HepG2 (cell line): Measurements from ENCODE around the gene BICDL2. TPM values are rescaled to one million over a fixed set of nuclear protein-coding genes. Genes with fewer than 3 reads are reported as not detected.

Source experiments
- CCDC6 ChIP-seq: sonication (generic); formaldehyde crosslinking; IDR thresholded peaks from 2 replicates; pipeline ENCODE4 v1.8.1; 2022; ENCODE audit warnings: mild to moderate bottlenecking, missing genetic modification reagents, moderate library complexity
- EEA1 ChIP-seq: sonication (generic); formaldehyde crosslinking; IDR thresholded peaks from 2 replicates; pipeline ENCODE4 v1.5.1; 2020; ENCODE audit warnings: mild to moderate bottlenecking, missing genetic modification reagents, borderline replicate concordance
- FOXO1 ChIP-seq: sonication (generic); formaldehyde crosslinking; IDR thresholded peaks from 2 replicates; pipeline ENCODE4 v1.4.0; 2020; ENCODE audit warnings: missing genetic modification reagents
- GPBP1L1 ChIP-seq: sonication (generic); formaldehyde crosslinking; IDR thresholded peaks from 2 replicates; pipeline ENCODE4 v1.5.0; 2020; ENCODE audit warnings: mild to moderate bottlenecking, missing genetic modification reagents
- HOXA7 ChIP-seq: sonication (generic); formaldehyde crosslinking; IDR thresholded peaks from 2 replicates; pipeline ENCODE4 v1.8.1; 2022; ENCODE audit warnings: mild to moderate bottlenecking, missing genetic modification reagents, moderate library complexity
- ISL2 ChIP-seq: sonication (generic); formaldehyde crosslinking; IDR thresholded peaks from 2 replicates; pipeline ENCODE4 v1.5.0; 2020; ENCODE audit warnings: missing genetic modification reagents
- MAZ ChIP-seq, 2 experiments: sonication (generic) in 1 of 2; formaldehyde crosslinking in 1 of 2; IDR thresholded peaks; 2 replicates each; pipeline versions ENCODE4 v1.5.0 to v1.6.1; 2012 to 2020; ENCODE audit warnings: low read depth in 2 of 2, mild to moderate bottlenecking in 2 of 2, borderline replicate concordance in 1 of 2, improper control_type of control experiment in 1 of 2, low read length in 1 of 2, missing genetic modification reagents in 1 of 2, moderate library complexity in 1 of 2
- MLLT10 ChIP-seq: sonication (generic); formaldehyde crosslinking; IDR thresholded peaks from 2 replicates; pipeline ENCODE4 v1.4.0; 2020; ENCODE audit warnings: missing genetic modification reagents
- NFE2L2 ChIP-seq: fragments of 150-350 bp; IDR thresholded peaks from 2 replicates; pipeline ENCODE4 v1.6.1; 2014; ENCODE audit warnings: low read length
- NR2F6 ChIP-seq, 2 experiments: IDR thresholded peaks; 2 replicates each; pipeline ENCODE4 v1.6.1; 2016; ENCODE audit warnings: antibody characterized with exemption in 1 of 2, mild to moderate bottlenecking in 1 of 2
- RAD21 ChIP-seq: fragments of 450-650 bp; formaldehyde crosslinking; IDR thresholded peaks from 2 replicates; pipeline ENCODE4 v1.5.0; 2020; ENCODE audit warnings: mild to moderate bottlenecking
- SAP130 ChIP-seq: IDR thresholded peaks from 2 replicates; pipeline ENCODE4 v1.6.1; 2016; ENCODE audit warnings: low read depth
- SKI ChIP-seq: fragments of 450-650 bp; IDR thresholded peaks from one replicate; pipeline ENCODE4 v1.6.1; 2018; ENCODE audit warnings: mild to moderate bottlenecking; ENCODE audit not compliant: partially characterized antibody
- TRIM22 ChIP-seq: fragments of 450-650 bp; IDR thresholded peaks from 2 replicates; pipeline ENCODE4 v1.6.1; 2017
- WIZ ChIP-seq: sonication (generic); formaldehyde crosslinking; IDR thresholded peaks from 2 replicates; pipeline ENCODE4 v1.5.1; 2020; ENCODE audit warnings: mild to moderate bottlenecking, missing genetic modification reagents
- XRCC5 ChIP-seq: fragments of 200-400 bp; formaldehyde crosslinking; optimal IDR thresholded peaks from 2 replicates; pipeline ENCODE3; 2017; ENCODE audit warnings: mild to moderate bottlenecking, low read length
- ZNF18 ChIP-seq: sonication (generic); formaldehyde crosslinking; IDR thresholded peaks from 2 replicates; pipeline ENCODE4 v1.8.0; 2022; ENCODE audit warnings: mild to moderate bottlenecking, missing genetic modification reagents; ENCODE audit not compliant: insufficient replicate concordance
- ZNF275 ChIP-seq: sonication (generic); formaldehyde crosslinking; IDR thresholded peaks from 2 replicates; pipeline ENCODE4 v1.8.0; 2022; ENCODE audit warnings: missing genetic modification reagents, mild to moderate bottlenecking, inconsistent platforms, borderline replicate concordance
- ZNF282 ChIP-seq: fragments of 450-650 bp; IDR thresholded peaks from 2 replicates; pipeline ENCODE4 v1.6.1; 2018; ENCODE audit not compliant: partially characterized antibody
- ZNF354B ChIP-seq: sonication (generic); formaldehyde crosslinking; IDR thresholded peaks from 2 replicates; pipeline ENCODE4 v1.8.0; 2022; ENCODE audit warnings: mild to moderate bottlenecking, missing genetic modification reagents
- ZNF672 ChIP-seq: sonication (generic); formaldehyde crosslinking; IDR thresholded peaks from 2 replicates; pipeline ENCODE4 v1.8.1; 2022; ENCODE audit warnings: missing genetic modification reagents
- ZNF724P ChIP-seq: sonication (generic); formaldehyde crosslinking; IDR thresholded peaks from 2 replicates; pipeline ENCODE4 v1.8.0; 2022; ENCODE audit warnings: missing genetic modification reagents, borderline replicate concordance
- ZNF800 ChIP-seq: sonication (generic); formaldehyde crosslinking; IDR thresholded peaks from 2 replicates; pipeline ENCODE4 v1.4.0; 2020; ENCODE audit warnings: missing genetic modification reagents
- polyA plus RNA-seq, 8 experiments: library from polyadenylated mRNA; depleted of rRNA in 3 of 8; stranded (reverse) in 7 of 8; unstranded in 1 of 8; fragments of >200 nt; fragmentation: Illumina TruSeq in 4 of 8; extraction: Trizol in 4 of 8; gene quantifications; 2 replicates each; pipeline versions ENCODE4 v1.2.1 to v1.2.3, GENCODE V29; 2011 to 2016; ENCODE audit warnings: low read depth in 4 of 8, missing spikeins in 1 of 8, mixed read lengths in 1 of 8; ENCODE audit not compliant: insufficient read depth in 1 of 8
- total RNA-seq, 5 experiments: library from RNA; depleted of rRNA; stranded (reverse); fragments of >200 nt; fragmentation: Illumina TruSeq; extraction: Trizol; gene quantifications; 2 replicates each; pipeline ENCODE4 v1.2.3, GENCODE V29; 2016; ENCODE audit warnings: low read depth in 1 of 5
- TF ChIP-seq, protein P1 (sequence below): IDR thresholded peaks from 2 replicates; pipeline ENCODE4 v1.6.1; 2016

The BICDL2 gene
- total and polyA plus RNA-seq, 2 of the 13 experiments (the other 11 are each of a cell fraction or from before 2014, with no cell fraction given), result 0.12 TPM; not detected in 1

- TF ChIP-seq MAZ (IDR thresholded peaks at IDR 0.05; ENCODE audit: borderline replicate concordance, low read depth, low read length), result peak; percentile 88
- no peak for TF ChIP-seq MAZ (CRISPR knock-in tag; IDR thresholded peaks at IDR 0.05; ENCODE audit: low read depth)
- TF ChIP-seq XRCC5, result peak; percentile 19
- TF ChIP-seq ZNF354B (CRISPR knock-in tag), result no peak
- no peak for TF ChIP-seq ZNF282
- TF ChIP-seq ISL2, result no peak
- peak; percentile 10 for TF ChIP-seq SKI
- TF ChIP-seq CCDC6, result no peak
- no peak for TF ChIP-seq EEA1 (CRISPR knock-in tag)
- TF ChIP-seq HOXA7 (CRISPR knock-in tag), result no peak
- no peak for TF ChIP-seq ZNF800 (CRISPR knock-in tag)
- TF ChIP-seq MLLT10 (CRISPR knock-in tag), result no peak
- no peak for TF ChIP-seq ZNF18
- no peak for TF ChIP-seq WIZ (CRISPR knock-in tag)
- TF ChIP-seq, protein P1, sequence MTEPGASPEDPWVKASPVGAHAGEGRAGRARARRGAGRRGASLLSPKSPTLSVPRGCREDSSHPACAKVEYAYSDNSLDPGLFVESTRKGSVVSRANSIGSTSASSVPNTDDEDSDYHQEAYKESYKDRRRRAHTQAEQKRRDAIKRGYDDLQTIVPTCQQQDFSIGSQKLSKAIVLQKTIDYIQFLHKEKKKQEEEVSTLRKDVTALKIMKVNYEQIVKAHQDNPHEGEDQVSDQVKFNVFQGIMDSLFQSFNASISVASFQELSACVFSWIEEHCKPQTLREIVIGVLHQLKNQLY (CRISPR knock-in tag), result no peak
- no peak for TF ChIP-seq FOXO1 (CRISPR knock-in tag)
- peak; percentile 55 for TF ChIP-seq SAP130 (CRISPR knock-in tag)
- TF ChIP-seq RAD21 (CRISPR knock-in tag), result 0 out of 2 replicates have a peak, but pooled peaks have one; percentile 14
- TF ChIP-seq ZNF672 (CRISPR knock-in tag), result no peak
- TF ChIP-seq NFE2L2, result no peak
- no peak for TF ChIP-seq ZNF724P (CRISPR knock-in tag)
- TF ChIP-seq TRIM22, result no peak
- TF ChIP-seq GPBP1L1 (CRISPR knock-in tag), result no peak
- TF ChIP-seq NR2F6 (IDR thresholded peaks at IDR 0.05), result no peak
- no peak for TF ChIP-seq NR2F6 (CRISPR knock-in tag; IDR thresholded peaks at IDR 0.05)
- no peak for TF ChIP-seq ZNF275 (CRISPR knock-in tag)
These were observed 14.5 kb downstream of the BICDL2 start (continued) for GRCh38 chr16:3022208-3022683.
